HG02973 (cell line): Measurements from ENCODE around the gene UBTD2.
"Not testable (repeated sequence)": the region's sequence is repeated elsewhere in the genome, so short reads cannot be mapped to it uniquely, and the experiment has no call there.

Source experiments
- ATAC-seq: cut with Tn5 transposase; IDR thresholded peaks from one replicate; pipeline ENCODE4 v1.9.1; 2021; ENCODE audit warnings: moderate library complexity; ENCODE audit not compliant: unreplicated experiment

The UBTD2 gene

DNA sequence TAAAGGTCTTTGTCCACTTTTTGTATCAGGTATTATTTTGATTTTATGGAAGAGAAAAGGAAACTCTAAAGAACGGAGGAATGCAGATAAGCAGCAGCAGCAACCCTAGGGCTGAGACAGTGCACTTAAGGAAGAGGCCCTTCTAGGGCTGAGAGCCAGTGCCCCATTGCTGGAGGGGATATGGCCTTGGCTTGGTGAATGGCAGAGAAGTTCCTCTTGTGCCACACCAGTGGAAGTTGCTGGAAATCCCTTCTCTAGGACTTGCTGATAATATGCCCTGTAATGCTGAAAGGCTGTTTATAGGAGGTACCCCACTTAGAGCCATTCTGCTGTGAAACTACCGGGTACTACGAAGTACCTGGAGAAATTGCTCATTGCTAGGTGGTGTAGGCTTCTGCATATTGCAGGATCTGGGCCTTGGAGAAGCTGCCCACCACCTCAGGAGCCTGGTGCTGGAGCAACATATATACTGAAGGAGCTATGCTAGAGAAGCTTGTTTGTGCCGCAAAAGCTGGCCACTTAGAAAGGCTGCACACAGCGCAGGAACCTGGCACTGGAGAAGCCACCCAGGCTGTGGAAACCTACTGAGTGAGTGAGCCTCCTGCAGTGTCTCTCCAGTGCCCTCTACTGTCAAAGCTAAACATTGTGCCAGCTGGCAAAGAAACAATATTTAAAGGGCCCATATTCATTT lies 9.6 kb upstream of the UBTD2 start:
- ATAC-seq: peak; percentile 86

- not testable (repeated sequence) for ATAC-seq
These were observed 8.3 kb upstream of the UBTD2 start for GRCh38 chr5:172291837-172292236.

DNA sequence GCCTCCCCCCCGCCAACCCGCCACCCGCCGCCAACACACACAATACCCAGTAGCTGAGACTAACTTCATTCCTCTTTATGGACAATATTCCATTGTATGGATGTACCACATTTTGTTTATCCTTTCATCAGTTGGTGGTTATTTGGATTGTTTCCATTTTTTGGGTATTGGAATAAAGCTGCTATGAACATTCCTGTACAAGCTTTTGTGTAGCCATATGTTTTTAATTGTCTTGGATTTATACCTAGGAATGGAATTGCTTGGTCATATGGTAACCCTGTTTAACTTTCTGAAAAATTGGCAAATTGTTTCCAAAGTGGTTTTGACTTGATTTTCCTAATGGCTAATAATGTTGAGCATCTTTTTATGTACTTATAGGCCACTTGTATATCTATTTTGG lies 4.9 kb upstream of the UBTD2 start:
- ATAC-seq: no peak

GRCh38 chr5:172287140-172287539 lies 3.6 kb upstream of the UBTD2 start:
- ATAC-seq: not testable (repeated sequence)

DNA sequence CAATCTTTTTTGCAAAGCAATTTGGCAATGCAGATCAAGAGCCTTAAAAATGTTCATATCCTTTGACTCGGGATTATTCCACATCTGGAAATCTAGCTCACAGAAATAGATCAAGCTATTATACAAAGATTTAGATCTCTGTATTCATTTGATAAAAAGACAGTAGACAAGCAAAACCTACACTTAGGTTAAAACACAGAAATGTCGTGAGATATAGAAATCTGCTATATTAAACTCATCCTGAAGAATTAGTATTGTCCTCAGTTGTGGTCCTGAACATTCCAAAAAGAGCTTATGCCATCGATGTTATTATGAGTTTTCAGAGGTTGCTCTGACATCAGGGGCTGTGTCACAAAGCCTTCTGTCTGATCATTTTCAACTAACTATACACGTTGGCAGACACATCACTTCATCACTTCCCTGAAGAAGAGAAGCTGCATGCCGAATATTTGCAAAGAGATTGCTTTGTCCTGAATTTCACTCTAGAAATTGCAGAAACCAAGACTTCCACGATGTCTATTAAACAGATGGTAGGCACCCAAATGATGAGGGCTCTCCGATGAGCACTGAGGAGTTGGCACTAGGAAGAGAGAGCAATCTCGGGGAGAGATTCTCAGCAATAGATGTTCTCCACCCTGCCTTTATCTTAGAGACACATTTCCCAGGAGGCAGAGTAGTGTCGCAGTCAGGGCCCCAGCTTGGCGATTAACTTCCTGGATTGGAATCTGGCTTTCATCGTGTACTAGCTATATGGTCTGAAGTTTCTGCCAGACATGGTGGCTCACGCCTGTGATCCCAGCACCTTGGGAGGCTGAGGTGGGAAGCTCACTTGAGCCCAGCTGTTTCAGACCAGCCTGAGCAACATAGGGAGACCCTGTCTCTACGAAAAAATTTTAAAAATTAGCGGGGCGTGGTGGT lies 1.9 kb upstream of the UBTD2 start:
- ATAC-seq: no peak

DNA sequence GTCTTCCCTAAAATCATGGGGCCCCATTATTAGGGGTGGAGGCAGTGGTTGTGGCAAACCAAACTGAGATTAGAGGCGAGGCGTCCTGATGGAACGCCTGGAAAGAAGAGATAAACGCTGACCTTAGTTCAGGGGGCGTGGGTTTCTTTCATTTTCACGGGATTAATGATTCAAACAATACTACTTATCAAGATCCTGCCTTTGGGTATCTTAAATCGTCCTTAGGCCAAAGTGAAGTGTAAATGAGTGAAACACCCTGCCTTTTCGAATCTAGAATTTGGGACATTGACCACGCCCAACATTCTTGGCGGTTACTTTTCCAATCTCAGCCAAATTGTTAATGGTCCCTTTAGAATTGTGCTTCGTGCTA lies 1.0 kb upstream of the UBTD2 start:
- no peak for ATAC-seq

DNA sequence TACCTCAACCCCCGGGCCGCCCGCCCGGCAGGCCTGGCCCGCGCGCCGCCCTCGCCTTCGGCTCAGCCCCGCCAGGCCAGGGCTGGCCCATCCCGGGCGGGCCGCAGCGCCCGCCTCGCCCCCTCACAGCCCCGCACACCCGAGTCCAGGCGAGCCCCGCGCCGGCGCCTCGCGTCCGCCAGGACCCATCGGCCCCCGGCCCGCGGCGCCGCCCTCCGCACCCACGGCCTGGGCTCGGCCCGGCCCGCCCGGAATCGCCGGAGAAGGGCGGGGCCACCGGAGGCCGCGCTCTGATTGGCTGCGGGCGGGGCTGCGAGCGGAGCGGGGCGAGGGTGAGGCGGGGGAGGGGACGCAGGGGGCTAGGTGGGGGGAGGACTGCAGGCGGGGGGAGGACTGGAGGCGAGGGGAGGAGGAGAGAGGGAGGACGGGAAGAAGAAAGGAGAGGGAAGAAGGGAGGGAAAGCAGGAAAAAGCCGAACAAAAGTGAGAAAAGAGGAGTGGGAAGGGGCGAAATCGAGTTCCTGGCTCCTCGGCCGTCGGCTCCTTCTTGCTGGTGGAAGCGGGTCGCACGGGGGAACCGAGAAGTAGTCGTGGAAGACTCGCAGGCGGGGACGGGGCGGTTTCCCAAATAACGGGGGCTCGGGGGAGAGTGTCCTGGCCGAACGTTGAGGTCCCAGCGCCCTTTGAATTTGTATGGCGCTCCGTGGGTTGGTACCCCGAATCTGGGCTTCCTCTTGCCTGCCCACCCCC lies 472 bp upstream of the UBTD2 start:
- ATAC-seq: peak; percentile 82

GRCh38 chr5:172282272-172283019 lies 1.1 kb downstream of the UBTD2 start:
- no peak for ATAC-seq

DNA sequence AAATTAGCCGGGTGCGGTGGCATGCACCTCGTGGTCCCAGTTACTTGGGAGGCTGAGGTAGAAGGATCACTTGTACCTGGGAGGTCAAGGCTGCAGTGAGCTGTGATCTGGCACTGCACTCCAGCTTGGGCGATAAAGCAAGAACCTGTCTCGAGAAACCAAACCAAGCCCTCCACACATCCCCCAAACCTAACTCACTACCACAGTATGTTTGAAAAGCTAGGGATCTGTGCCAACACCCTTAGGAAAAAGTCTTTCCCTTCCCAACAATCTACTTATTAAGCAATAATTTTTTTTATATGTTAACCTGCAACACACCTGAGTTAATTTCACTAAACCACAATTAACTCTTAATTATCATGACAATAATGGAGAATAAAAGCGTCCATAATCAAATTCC lies 2.2 kb downstream of the UBTD2 start:
- ATAC-seq: no peak

GRCh38 chr5:172280929-172281328 lies 2.6 kb downstream of the UBTD2 start:
- ATAC-seq: no peak

DNA sequence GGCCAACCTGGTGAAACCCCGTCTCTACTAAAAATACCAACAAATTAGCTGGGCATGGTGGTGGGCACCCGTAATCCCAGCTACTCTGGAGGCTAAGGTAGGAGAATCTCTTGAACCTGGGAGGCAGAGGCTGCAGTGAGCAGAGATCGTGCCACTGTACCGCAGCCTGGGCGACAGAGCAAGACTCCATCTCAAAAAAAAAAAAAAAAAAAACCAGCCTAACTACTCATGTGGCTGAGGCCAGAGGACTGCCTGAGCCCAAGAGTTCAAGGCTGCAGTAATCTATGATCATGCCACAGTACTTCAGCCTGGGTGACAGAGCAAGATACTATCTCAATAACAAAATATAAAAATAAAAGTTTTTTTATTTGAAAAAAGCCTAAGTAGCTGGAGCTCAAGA lies 3.2 kb downstream of the UBTD2 start:
- ATAC-seq: no peak

DNA sequence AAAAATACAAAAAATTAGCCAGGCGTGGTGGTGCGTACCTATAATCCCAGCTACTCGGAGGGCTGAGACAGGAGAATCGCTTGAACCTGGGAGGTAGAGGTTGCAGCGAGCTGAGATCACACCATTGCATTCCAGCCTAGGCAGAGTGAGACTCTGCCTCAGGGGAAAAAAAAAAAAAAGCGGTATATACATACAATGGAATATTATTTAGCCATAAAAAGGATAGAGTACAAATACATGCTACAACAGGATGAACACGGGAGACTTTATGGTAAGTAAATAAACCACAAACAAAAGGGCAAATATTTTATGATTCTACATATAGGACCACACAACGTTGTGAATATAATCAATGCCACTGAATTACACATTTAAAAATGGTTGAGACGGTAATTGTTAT lies 5.2 kb downstream of the UBTD2 start:
- ATAC-seq: no peak

DNA sequence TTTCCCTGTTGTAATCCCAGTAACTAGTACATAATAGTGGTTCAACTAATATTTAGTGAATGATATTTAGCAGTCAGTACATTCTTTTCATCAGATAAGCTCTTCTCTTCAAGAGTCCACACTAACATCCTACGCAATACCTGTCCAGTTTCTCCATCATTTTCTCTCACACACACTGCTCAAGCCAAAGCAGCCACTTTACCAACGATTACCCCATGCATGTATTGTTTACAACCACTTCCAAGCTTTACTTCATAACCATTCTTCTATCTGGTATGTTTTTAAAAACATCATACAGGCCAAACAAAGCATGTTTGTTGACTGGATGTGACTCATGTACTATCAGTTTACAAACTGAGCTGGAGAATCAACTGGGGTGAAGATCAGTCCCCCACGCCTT lies 7.3 kb downstream of the UBTD2 start:
- ATAC-seq: no peak

- ATAC-seq: peak; percentile 61
These were observed 8.4 kb downstream of the UBTD2 start for GRCh38 chr5:172274951-172275753.

DNA sequence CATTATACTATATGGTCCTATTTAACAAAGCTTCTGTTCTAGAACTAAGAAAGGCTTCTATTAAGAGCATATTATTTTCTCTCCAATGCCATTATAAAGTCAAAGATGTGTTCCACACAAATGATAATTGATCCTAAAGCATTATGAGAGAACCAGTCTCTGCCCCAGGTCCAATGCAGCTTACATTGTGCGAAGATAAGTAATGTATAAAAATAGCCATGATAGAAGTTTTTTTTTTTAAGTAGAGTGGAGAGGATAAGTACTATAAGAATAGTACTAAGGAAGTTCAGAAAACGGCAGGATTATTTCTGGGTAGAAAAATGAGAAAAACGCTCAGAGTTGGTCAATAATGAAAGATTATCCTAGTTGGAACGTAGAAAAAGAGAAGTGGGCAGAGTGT lies 15.6 kb downstream of the UBTD2 start:
- no peak for ATAC-seq

GRCh38 chr5:172266676-172267092 lies 16.9 kb downstream of the UBTD2 start:
- ATAC-seq: no peak

DNA sequence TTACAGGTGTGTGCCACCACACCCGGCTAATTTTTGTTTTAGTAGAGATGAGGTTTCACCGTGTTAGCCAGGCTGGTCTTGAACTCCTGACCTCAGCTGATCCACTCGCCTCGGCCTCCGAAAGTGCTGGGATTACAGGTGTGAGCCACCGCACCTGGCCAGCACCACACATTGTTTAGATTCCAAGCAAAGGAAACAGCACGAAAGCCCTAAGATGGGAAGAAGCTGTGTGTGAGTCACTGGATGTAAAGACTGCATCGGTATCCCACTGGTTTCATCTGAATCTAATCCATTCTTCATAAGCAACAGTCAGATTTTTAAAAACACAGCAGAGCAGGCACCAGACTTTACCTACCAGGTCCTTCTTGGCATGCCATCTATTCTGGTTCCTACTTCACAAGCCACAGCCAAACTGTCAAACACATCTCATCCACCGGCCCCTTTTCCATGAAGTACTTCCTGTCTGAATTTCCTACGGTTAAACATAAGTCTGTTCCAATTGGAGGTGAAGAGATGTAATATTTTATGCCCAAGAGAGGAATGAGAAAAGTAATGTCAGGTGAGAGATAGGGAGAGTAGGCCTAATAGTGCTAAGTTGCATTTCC lies 17.4 kb downstream of the UBTD2 start:
- no peak for ATAC-seq

DNA sequence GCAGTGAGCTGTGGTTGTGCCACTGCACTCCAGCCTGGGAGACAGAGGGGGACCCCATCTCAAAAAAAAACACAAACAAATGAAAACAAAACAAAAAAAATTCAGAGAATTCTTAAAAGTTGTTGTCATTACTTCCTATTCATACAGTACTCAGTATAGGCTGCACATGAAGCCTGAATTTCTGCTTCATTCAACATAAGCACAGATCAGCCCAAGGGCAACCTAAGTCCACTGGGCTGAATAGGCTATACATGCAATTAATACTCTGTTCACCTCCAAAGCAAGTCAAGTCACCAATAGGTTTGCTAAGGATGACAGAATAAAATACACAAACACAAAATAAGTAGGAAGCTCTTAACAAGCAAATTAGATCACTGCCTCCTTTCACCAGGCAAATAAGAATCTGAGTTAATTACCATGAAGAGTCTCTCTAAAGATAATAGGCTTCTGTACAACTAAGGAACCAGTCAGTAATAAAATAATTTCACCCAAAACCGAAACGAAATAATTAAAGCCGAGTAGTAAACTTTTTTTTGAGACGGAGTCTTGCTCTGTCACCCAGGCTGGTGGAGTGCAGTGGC lies 18.7 kb downstream of the UBTD2 start:
- no peak for ATAC-seq

GRCh38 chr5:172255444-172255843 lies 28.1 kb downstream of the UBTD2 start:
- ATAC-seq: no peak
